ENCODE measurements around the gene FAM200A.
"Not testable (repeated sequence)": the region's sequence is repeated elsewhere in the genome, so short reads cannot be mapped to it uniquely, and the experiment has no call there.

Gene FAM200A

DNA sequence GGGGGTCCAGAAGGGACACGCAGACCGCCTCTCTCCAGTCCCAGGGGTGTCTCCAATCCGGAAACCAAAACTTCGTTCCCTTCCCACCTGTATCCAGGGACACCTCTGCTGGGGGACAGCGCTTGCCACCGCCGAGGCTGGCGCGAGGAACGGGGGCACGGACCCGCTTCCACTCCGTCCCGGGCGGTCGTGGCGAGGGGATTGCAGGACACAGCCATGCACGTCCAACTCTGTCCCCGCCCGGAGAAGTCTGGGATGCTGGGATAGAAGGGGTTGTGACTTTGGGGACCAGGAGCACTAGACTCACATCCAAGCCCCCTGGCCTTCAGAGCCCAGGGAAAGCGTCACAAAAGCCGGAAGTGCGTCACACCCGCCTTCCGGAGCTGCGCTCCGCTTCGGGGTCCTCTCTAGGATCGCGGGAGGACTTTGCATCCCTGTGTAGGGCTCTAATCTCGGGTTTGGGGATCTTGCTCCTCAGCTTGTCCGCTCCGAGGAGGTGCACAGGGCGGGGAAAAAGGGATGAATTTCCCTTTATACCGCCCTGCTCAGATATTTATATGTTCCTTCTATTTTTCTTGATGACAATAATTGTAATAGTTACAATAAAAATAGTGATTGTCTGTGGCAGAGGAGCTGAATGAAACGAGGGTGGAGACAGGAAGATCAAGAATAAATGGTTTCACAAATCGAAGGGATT lies at the start of gene FAM200A:
Gene FAM200A (minus strand): TSS at position 348 of the 697 bp plus-strand sequence. CDS start 3,707 bp downstream, outside the sequence.
- peak; percentile 67 for DNase-seq

DNA sequence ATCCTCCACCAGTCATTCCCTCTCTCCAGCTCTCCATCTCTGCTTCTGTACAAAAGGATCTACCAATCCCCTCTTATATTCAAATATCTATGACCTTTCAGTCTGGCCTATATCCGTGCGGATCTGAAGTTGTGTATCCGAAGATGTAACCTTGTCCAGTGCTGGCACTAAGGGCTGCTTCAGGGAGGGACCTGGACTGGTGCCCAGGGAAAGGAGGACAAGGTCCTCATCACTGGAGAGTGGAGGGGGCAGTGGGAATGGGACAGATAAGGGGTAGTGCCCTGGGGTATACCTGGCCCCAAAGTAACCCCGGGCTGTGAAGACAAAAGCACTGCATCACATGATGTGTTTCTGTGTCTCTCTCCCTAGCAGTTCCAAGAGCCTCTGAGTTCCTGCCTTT lies 47.9 kb upstream of the FAM200A start:
- DNase-seq = no peak

GRCh38 chr7:99597762-99598501 lies 46.0 kb upstream of the FAM200A start, which contains the start of gene TMEM225B:
TMEM225B (plus strand) TSS chr7:99598267; CDS start chr7:99604389, 6,122 bp downstream.
- no peak for DNase-seq

- no peak for DNase-seq
These were observed 44.6 kb upstream of the FAM200A start for GRCh38 chr7:99596408-99596955.

DNA sequence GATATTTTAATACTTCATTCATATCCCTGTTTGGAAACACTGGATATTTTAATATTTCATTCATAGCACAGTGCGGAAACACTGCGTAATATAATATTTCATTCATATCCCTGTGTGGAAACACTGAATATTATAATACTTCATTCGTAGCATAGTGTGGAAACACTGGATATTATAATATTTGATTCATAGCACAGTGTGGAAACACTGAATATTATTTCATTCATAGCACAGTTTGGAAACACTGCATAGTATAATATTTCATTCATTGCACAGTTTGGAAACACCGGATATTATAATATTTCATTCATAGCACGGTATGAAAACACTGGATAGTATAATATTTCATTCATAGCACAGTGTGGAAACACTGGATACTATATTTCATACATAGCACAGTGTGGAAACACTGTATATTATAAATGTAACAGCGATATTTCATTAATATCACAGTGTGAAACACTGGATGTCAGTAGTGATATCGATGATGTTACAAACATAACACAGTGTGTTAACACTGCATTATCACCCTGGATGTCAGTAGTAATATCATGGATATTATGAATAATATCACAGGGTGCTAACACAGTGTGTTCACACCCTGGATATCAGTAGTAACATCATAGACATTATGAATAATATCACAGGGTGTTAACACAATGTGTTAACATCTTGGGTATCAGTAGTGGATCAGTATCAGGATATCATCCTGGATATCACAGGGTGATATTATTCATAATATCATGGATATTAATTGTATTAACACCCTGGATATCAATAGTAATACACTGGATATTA lies 43.2 kb upstream of the FAM200A start:
- no peak for DNase-seq

GRCh38 chr7:99588868-99589267 lies 37.0 kb upstream of the FAM200A start:
- DNase-seq = no peak

DNA sequence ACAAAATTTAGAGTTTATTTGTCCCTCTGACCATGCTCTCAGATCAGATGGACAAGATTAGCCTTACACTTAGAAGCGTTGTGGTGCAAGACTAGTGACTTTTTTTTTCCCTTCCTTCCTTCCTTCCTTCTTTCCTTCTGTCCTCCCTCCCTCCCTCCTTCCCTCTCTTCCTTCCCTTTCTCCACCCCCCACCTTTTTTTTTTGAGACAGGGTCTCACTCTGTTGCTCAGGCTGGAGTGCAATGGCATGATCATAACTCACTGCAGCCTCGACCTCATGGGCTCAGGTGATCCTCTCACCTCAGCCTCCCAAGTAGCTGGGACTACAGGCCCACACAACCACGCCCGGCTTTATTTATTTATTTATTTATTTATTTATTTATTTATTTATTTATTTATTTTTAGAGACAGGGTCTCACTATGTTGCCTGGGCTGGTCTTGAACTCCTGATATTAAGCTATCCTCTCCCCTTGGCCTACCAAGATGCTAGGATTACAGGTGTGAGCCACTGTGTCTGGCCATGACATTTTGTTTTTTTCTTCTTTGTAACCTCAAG lies 28.9 kb upstream of the FAM200A start:
- DNase-seq = not testable (repeated sequence)

GRCh38 chr7:99579956-99580777 lies 28.3 kb upstream of the FAM200A start:
- no peak for DNase-seq

- DNase-seq = no peak
These were observed 27.5 kb upstream of the FAM200A start for GRCh38 chr7:99579281-99579955.

GRCh38 chr7:99576251-99576650 lies 24.3 kb upstream of the FAM200A start:
- DNase-seq = no peak

- DNase-seq = no peak
These were observed 21.3 kb upstream of the FAM200A start for GRCh38 chr7:99573257-99573656.

GRCh38 chr7:99571768-99572167 lies 19.9 kb upstream of the FAM200A start:
- DNase-seq = no peak

DNA sequence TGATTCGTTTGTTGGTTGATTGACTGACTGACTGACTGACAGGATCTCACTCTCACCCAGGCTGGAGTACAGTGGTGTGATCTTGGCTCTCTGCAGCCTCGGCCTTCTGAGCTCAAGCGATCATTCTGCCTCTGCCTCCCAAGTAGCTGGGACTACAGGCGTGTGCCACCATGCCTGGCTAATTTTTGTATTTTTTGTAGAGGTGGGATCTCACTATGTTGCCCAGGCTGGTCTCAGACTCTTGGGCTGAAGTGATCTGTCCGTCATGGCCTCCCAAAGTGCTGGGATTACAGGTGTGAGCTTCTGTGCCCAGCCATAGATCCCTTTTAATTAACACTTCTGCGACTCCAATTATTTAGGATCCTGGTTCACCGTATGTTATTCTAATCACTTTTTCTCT lies 16.9 kb upstream of the FAM200A start:
- DNase-seq = not testable (repeated sequence)

DNA sequence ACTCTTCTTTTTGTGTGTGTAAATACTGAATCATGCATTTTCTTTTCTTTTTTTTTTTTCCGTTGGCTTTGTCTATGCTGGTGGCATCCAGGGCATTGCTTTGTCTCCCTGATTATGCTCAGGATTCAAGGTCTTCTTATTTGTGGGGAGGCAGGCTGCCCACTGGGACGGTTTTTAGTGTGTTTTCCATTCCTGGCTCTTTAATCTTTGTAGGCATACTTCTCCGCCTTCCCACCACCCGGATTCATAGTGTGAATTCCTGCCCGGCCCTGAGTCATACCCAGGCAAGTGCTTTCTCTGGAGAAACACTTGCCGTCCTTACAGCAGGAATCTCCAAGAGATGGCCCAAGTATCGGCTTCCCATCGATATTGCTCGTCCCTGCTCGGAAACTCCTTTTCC lies 11.7 kb upstream of the FAM200A start:
- DNase-seq = no peak

GRCh38 chr7:99562832-99563231 lies 10.9 kb upstream of the FAM200A start:
- DNase-seq = no peak

DNA sequence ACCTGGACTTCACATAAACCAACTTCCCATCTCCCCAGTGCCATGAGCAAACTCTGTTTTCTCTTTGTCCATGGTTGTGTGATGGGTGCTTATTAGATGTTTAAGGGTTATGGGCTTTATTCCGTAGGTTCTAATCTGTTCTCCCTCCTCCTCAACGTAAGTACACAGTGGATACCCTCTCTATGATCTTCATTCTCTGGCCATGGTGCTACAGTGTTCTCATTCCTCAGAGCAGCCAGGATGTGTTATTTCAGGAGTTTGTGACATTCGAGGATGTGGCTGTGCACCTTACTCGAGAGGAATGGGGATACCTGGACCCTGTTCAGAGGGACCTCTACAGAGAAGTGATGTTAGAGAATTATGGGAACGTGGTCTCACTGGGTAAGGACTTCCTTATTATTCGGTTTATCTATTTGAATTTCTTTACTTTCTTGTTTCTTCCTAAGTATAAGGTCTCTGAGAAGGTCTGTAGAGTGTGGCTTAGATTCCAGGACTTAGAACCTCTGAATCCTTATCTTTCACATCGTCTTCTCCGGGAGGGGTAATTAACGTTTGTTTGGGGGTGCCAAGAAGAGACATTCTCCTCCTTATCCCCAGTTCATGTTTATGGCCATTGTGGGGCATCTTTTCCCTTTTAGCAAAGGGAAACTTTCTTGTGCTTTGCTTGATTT lies 10.3 kb upstream of the FAM200A start:
- DNase-seq = no peak

GRCh38 chr7:99561737-99562051 lies 9.8 kb upstream of the FAM200A start:
- no peak for DNase-seq

DNA sequence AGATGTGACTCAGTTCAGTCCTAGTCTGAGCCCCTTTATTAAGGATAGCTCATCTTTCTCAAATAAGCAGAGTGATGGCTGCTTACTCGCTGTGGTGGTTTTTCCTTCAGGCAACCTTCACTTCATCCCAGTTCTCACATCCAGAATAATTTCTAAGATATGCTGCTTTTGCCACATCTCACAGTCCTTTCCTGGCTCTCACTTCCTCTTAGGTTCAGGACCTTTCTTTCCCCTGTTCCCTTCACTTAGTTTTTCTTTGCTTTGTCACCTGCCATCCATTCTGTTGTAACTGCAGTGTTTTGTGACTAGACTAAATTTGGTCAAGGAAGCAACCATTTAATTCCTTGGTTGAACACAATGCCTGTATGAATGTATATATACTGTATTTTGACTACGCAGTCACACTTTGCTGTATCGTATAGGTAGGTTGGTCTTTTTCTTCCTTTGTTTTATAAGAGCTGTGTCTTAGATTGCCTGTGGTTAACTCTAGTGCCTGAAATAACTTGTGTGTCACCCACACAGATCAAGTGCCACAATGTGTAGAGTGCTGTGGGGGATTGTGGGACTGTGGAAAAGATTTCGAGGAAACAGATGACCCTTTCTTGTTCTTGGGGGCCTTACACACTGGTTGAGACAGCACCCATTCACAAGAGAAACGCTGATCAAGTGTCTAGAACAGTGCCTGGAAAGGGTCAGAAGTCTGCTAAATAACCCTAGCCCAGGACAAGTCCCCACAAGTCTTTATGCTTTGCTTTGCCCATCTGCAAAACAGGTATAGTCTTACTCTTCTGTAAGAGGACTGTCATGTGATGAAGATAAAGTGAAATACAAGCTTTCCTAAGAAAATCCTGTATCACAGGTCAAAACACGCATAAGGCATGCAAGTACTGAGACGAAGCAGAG lies 9.2 kb upstream of the FAM200A start:
- DNase-seq = no peak

GRCh38 chr7:99559175-99559915 lies 7.4 kb upstream of the FAM200A start:
- DNase-seq = no peak

Data from NCI-H510A (cell line).